Medulla oblongata (tissue), 1 donor: ENCODE data around the gene PTPRN2.
A peak's percentile ranks its signal among the peaks of the same experiment; 100 is the strongest.
"Not testable (repeated sequence)": the region's sequence is repeated elsewhere in the genome, so short reads cannot be mapped to it uniquely, and the experiment has no call there.

Source experiments
- DNase-seq: peaks from one replicate; pipeline ENCODE4 v3.0.0-alpha.2; 2015; ENCODE audit errors: extremely low spot score

The PTPRN2 gene

GRCh38 chr7:157609932-157610640, 977.5 kb downstream of the PTPRN2 start:
- DNase-seq: no peak

- no peak for DNase-seq
Observed at GRCh38 chr7:157609516-157609915, 978.1 kb downstream of the PTPRN2 start.

- no peak for DNase-seq
Observed at GRCh38 chr7:157607218-157607617, 980.4 kb downstream of the PTPRN2 start.

GRCh38 chr7:157606140-157606539, 981.5 kb downstream of the PTPRN2 start:
- DNase-seq: no peak

GRCh38 chr7:157605638-157606037, 982.0 kb downstream of the PTPRN2 start:
- DNase-seq: no peak

- DNase-seq: no peak
Observed at GRCh38 chr7:157604661-157605381, 982.8 kb downstream of the PTPRN2 start.

GRCh38 chr7:157603716-157604115, 983.9 kb downstream of the PTPRN2 start:
- no peak for DNase-seq

- no peak for DNase-seq
Observed at GRCh38 chr7:157603005-157603404, 984.6 kb downstream of the PTPRN2 start.

- no peak for DNase-seq
Observed at GRCh38 chr7:157602581-157602980, 985.0 kb downstream of the PTPRN2 start.

- DNase-seq: no peak
Observed at GRCh38 chr7:157602156-157602555, 985.5 kb downstream of the PTPRN2 start.

GRCh38 chr7:157601530-157601929, 986.1 kb downstream of the PTPRN2 start:
- DNase-seq: peak; percentile 71

- DNase-seq: no peak
Observed at GRCh38 chr7:157599491-157599890, 988.1 kb downstream of the PTPRN2 start.

GRCh38 chr7:157597562-157597961, 990.1 kb downstream of the PTPRN2 start:
- DNase-seq: no peak

GRCh38 chr7:157596881-157597280, 990.7 kb downstream of the PTPRN2 start:
- no peak for DNase-seq

GRCh38 chr7:157596471-157596870, 991.2 kb downstream of the PTPRN2 start:
- DNase-seq: no peak

GRCh38 chr7:157596026-157596425, 991.6 kb downstream of the PTPRN2 start:
- DNase-seq: no peak

- no peak for DNase-seq
Observed at GRCh38 chr7:157595086-157595855, 992.4 kb downstream of the PTPRN2 start.

- DNase-seq: no peak
Observed at GRCh38 chr7:157594306-157594705, 993.3 kb downstream of the PTPRN2 start.

- no peak for DNase-seq
Observed at GRCh38 chr7:157593541-157593940, 994.1 kb downstream of the PTPRN2 start.

GRCh38 chr7:157592636-157593320, 994.8 kb downstream of the PTPRN2 start:
- DNase-seq: not testable (repeated sequence)

- no peak for DNase-seq
Observed at GRCh38 chr7:157590526-157590925, 997.1 kb downstream of the PTPRN2 start.

- no peak for DNase-seq
Observed at GRCh38 chr7:157589680-157590079, 997.9 kb downstream of the PTPRN2 start.
